GM18870 (cell line): Measurements from ENCODE around the gene SEC23A.
"Not testable (repeated sequence)": the region's sequence is repeated elsewhere in the genome, so short reads cannot be mapped to it uniquely, and the experiment has no call there.

Experiments
- ATAC-seq: cut with Tn5 transposase; IDR thresholded peaks from one replicate; pipeline ENCODE4 v1.9.1; 2021; ENCODE audit warnings: moderate library complexity; ENCODE audit not compliant: unreplicated experiment

SEC23A gene

GRCh38 chr14:39102969-39103957 is at the start of gene SEC23A:
Gene SEC23A, minus strand, starts transcription at chr14:39103235. Its CDS starts 7,117 bp downstream, at chr14:39096118.
- peak; percentile 73 for ATAC-seq

- ATAC-seq = no peak
Measured at GRCh38 chr14:39145266-39145966, 42.4 kb upstream of the SEC23A start.

DNA sequence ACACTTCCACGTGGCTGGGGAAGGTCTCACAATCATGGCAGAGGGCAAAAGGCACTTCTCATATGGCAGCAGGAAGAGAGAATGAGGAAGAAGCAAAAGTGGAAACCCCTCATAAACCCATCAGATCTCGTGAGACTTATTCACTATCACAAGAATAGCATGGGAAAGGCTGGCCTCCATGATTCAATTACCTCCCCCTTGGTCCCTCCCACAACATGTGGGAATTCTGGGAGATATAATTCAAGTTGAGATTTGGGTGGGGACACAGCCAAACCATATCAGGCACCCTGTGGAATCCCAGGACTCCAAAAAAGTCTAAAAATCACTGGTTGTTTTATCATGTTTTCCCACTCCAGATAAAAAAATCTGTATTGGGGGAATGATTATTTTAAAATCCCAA is 40.2 kb upstream of the SEC23A start:
- not testable (repeated sequence) for ATAC-seq

- not testable (repeated sequence) for ATAC-seq
Measured at GRCh38 chr14:39141623-39142022, 38.6 kb upstream of the SEC23A start.

DNA sequence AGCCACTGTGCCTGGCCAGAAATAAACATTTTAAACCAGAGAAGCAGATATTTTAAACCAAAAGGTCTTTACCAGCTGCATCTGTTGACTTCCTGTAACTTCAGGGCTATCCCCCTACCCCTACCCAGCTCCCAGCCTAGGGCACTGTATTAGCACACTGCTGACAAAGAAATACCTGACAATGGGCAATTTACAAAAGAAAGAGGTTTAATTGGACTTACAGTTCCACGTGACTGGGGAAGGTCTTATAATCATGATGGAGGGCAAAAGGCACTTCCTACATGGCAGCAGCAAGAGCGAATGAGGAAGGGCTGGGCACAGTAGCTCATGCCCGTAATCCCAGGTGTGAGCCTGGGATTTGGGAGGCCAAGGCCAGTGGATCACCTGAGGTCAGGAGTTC is 37.1 kb upstream of the SEC23A start:
- ATAC-seq = no peak

GRCh38 chr14:39138440-39138839 is 35.4 kb upstream of the SEC23A start:
- ATAC-seq = no peak

DNA sequence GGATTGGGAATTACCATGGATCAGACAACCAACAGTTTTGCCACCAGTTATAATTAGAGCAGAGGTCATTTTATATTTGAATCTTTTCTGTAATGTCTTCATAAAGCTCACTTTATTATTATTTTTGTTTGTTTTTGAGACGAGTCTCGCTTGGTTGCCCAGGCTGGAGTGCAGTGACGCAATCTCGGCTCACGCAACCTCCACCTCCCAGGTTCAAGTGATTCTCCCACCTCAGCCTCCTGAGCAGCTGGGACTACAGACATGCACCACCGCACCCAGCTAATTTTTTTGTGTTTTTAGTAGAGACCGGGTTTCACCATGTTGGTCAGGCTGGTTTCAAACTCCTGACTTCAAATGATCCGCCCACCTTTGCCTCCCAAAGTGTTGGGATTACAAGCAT is 34.8 kb upstream of the SEC23A start:
- not testable (repeated sequence) for ATAC-seq

- no peak for ATAC-seq
Measured at GRCh38 chr14:39122330-39123138, 19.5 kb upstream of the SEC23A start.

GRCh38 chr14:39114073-39114838 is 11.2 kb upstream of the SEC23A start, which contains the start of gene GEMIN2:
Gene GEMIN2, plus strand, starts transcription at chr14:39114323. Its CDS starts 16 bp downstream, at chr14:39114339.
- peak; percentile 86 for ATAC-seq

DNA sequence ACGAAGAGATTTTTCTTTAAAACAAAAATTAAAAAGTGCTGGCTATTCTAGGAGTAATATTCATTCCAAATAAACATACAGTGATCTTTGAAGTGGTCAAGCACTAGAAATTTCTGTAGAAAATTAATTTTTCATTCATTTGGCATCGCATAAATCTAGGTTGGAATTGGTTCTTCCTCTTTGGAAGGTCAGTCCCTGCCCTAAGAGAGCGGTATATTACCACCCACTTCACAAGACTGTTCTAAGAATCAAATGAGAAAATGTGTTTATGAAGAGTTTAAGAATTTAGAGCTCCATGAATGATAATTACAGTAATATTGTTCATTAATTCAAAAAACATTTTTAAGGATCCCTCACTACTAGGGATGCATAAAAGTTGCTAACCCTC is 10.6 kb upstream of the SEC23A start:
- no peak for ATAC-seq

GRCh38 chr14:39109893-39110715 is 7.1 kb upstream of the SEC23A start:
- no peak for ATAC-seq

DNA sequence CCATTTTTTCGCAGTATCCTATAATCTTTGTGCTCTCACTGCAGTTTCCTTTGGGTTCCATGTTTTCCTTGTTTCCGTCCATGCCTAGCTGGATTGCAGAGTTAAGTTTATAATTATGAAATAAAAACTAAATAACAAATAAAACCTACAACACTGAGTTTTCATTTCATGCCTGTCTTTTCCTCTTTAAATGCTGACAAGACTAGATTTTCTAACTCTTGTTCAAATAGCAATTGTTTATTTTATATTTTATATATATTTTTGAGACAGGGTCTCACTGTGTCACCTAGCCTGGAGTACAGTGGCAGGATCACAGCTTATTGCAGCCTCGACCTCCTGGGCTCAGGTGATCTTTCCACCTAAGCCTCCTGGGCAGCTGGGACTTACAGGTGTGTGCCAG is 5.8 kb upstream of the SEC23A start:
- ATAC-seq = no peak

- no peak for ATAC-seq
Measured at GRCh38 chr14:39107591-39107996, 4.6 kb upstream of the SEC23A start.

- not testable (repeated sequence) for ATAC-seq
Measured at GRCh38 chr14:39104078-39104801, 1.2 kb upstream of the SEC23A start.

DNA sequence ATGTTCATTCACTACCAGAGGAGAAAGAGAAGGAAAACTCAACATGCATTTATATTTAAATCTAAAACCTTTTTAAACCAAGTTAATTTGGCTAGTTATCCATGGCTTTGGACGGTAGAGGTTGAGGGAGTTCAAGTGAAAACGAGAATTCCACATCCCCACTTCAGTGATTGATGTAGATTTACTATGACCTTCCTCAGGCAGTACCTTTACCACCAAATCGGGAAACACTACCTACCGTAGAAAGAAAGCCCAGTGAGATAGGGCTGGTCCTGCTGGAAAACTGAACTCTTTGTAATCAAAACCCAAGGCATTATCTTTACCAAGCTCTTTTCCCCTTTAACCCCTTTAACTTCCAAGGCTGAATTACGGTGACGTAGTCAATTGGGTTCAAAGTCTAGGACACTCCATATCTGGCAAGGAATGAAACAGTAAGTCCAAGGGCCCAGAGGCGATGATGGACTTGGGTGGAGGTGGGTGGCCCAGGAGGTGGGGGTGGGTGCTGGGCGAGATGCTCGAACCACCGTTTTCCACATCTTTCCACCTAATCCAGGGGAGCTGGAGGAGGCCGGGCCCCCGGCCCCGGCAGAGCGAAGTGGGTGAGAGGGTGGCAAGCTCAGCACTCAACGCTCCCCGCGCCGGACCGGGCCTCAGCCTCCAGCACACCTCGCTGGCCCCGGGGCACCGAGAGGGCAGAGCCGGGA is 618 bp downstream of the SEC23A start:
- peak; percentile 3 for ATAC-seq

- ATAC-seq = no peak
Measured at GRCh38 chr14:39099748-39100147, 3.3 kb downstream of the SEC23A start.

DNA sequence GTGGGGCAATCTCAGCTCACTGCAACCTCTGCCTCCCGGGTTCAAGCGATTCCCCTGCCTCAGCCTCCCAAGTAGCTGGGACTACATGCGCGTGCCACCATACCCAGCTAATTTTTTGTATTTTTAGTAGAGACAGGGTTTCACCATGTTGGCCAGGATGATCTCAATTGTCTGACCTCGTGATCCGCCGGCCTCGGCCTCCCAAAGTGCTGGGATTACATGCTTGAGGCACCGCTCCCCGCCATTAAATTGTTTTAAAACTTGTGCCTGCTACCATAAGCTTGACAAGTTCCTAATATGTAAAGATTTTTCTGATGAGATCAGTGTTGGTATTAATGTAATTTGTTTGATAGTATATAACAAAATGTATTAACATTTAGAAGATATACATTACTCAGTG is 3.8 kb downstream of the SEC23A start:
- not testable (repeated sequence) for ATAC-seq

DNA sequence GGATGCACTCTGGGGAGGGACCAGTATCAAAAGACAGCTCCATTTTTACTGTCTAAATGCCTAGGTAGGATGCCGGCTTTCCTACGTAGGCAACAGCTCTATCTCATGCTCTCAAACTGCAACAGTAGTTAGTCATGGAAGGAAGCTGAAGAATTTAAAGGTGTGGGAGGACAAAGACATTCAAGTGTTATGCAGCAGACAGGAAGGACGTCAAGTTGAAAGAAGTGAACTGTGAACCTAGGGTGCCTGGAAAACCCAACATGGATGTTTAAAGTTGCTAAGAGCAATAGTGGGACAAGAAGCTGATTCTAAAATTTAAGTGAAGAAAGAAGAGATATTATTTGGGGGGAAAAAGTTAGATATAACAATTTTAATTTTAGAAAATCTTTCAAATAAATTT is 5.9 kb downstream of the SEC23A start:
- no peak for ATAC-seq
